B cell (primary cell): ENCODE results near the gene CDCA8. TPM values are rescaled to one million over a fixed set of nuclear protein-coding genes. Genes with fewer than 3 reads are reported as not detected.

Experiments
- ATAC-seq: fragments of 200-7000 bp; cut with Tn5 transposase; one replicate; pipeline ENCODE4 v1.10.0; 2021; ENCODE audit warnings: low read depth, mild to moderate bottlenecking, moderate number of reproducible peaks, moderate library complexity
- CTCF ChIA-PET: fragments of 350-600 bp; sonication (Branson Sonifier 250); formaldehyde crosslinking; loops from one replicate; lab custom pipeline; 2021; ENCODE audit warnings: antibody characterized with exemption, inconsistent platforms; lab: Charles Lee
- POLR2A ChIA-PET: fragments of 350-600 bp; sonication (Branson Sonifier 250); formaldehyde crosslinking; loops from one replicate; lab custom pipeline; 2021; ENCODE audit warnings: antibody characterized with exemption; lab: Charles Lee
- DNase-seq: peaks from one replicate; pipeline ENCODE4 v3.0.0; 2013
- H2AFZ ChIP-seq: 2 replicates; pipeline ENCODE4 v1.6.1; 2012; ENCODE audit warnings: mild to moderate bottlenecking, low read depth, low read length; ENCODE audit not compliant: insufficient read depth, poor library complexity, severe bottlenecking
- H3K27ac ChIP-seq, 2 donors: 1 replicate in 1 of 2; 2 replicates in 1 of 2; pipeline ENCODE4 v1.5.1; 2012 to 2013; ENCODE audit warnings: low read length in 2 of 2, mild to moderate bottlenecking in 2 of 2, moderate library complexity in 1 of 2
- H3K27me3 ChIP-seq, 4 experiments: fragments of 200-600 bp in 1 of 4; sonication (generic) in 1 of 4; replicated peaks in 1 of 4; 1 replicate in 2 of 4; 2 replicates in 2 of 4; pipeline versions ENCODE4 v1.6.1 to v1.7.0; 2013 to 2016; ENCODE audit warnings: low read length in 3 of 4, mild to moderate bottlenecking in 2 of 4, mixed read lengths in 1 of 4, moderate library complexity in 1 of 4; ENCODE audit not compliant: insufficient read depth in 4 of 4, control insufficient read depth in 3 of 4; ENCODE audit errors: control extremely low read depth in 1 of 4
- H3K36me3 ChIP-seq, 2 experiments: replicated peaks in 1 of 2; 1 replicate in 1 of 2; 2 replicates in 1 of 2; pipeline versions ENCODE4 v1.6.1 to v1.7.1; 2013; ENCODE audit warnings: low read length in 1 of 2; ENCODE audit not compliant: insufficient read depth in 2 of 2, control insufficient read depth in 1 of 2; ENCODE audit errors: control extremely low read depth in 1 of 2, extremely low read depth in 1 of 2
- H3K4me1 ChIP-seq, 2 donors: fragments of 200-600 bp in 1 of 2; sonication (generic) in 1 of 2; 1 replicate in 1 of 2; 2 replicates in 1 of 2; pipeline versions ENCODE4 v1.5.1 to v1.6.1; 2013 to 2017; ENCODE audit warnings: low read length in 2 of 2; ENCODE audit not compliant: control insufficient read depth in 2 of 2, insufficient read depth in 2 of 2
- H3K4me2 ChIP-seq: replicated peaks from 2 replicates; pipeline ENCODE3; 2012; ENCODE audit warnings: mild to moderate bottlenecking, low read depth, low read length; ENCODE audit not compliant: poor library complexity, severe bottlenecking
- H3K4me3 ChIP-seq, 5 experiments: fragments of 200-600 bp in 1 of 5; sonication (generic) in 1 of 5; 1 replicate in 3 of 5; 2 replicates in 2 of 5; pipeline versions ENCODE4 v1.5.1 to v1.7.0; 2011 to 2016; ENCODE audit warnings: low read length in 4 of 5, mild to moderate bottlenecking in 4 of 5, low read depth in 2 of 5, control low read depth in 1 of 5, moderate library complexity in 1 of 5; ENCODE audit not compliant: insufficient read depth in 1 of 5; ENCODE audit errors: control extremely low read depth in 1 of 5, extremely low read depth in 1 of 5
- H3K79me2 ChIP-seq: fragments of 200-600 bp; sonication (generic); one replicate; pipeline ENCODE4 v1.6.0; 2016; ENCODE audit warnings: low read length; ENCODE audit not compliant: control insufficient read depth, insufficient read depth
- H3K9ac ChIP-seq: fragments of 200-600 bp; sonication (generic); 2 replicates; pipeline ENCODE4 v1.6.1; 2017; ENCODE audit warnings: mild to moderate bottlenecking, low read length, moderate library complexity
- H3K9me3 ChIP-seq, 3 donors: one replicate each; pipeline versions ENCODE4 v1.6.1 to v1.7.1; 2013; ENCODE audit warnings: low read length in 2 of 3; ENCODE audit not compliant: control insufficient read depth in 2 of 3, insufficient read depth in 1 of 3; ENCODE audit errors: control extremely low read depth in 1 of 3
- H4K20me1 ChIP-seq: 2 replicates; pipeline ENCODE4 v1.6.0; 2012; ENCODE audit warnings: mild to moderate bottlenecking, low read length; ENCODE audit not compliant: insufficient read depth, control insufficient read depth, poor library complexity, severe bottlenecking
- H3K27ac Mint-ChIP-seq: one replicate; pipeline ENCODE4 v1.8.0; 2021; ENCODE audit warnings: mixed read lengths
- H3K27me3 Mint-ChIP-seq: one replicate; pipeline ENCODE4 v1.8.0; 2021; ENCODE audit warnings: mixed read lengths
- H3K4me1 Mint-ChIP-seq: one replicate; pipeline ENCODE4 v1.8.0; 2021; ENCODE audit warnings: mixed read lengths
- H3K4me3 Mint-ChIP-seq: one replicate; pipeline ENCODE4 v1.8.0; 2021; ENCODE audit warnings: mixed read lengths
- H3K9me3 Mint-ChIP-seq: one replicate; pipeline ENCODE4 v1.8.0; 2022; ENCODE audit warnings: mixed read lengths; ENCODE audit not compliant: insufficient read depth
- EZH2 ChIP-seq: IDR thresholded peaks from 2 replicates; pipeline ENCODE4 v1.6.1; 2012; ENCODE audit warnings: borderline replicate concordance, low read depth, mild to moderate bottlenecking, moderate library complexity, low read length; ENCODE audit not compliant: insufficient read depth, poor library complexity, severe bottlenecking
- WGBS: methylation state at CpG from one replicate; pipeline ENCODE4 v1.1.5; 2013; ENCODE audit warnings: missing lambda C conversion rate; ENCODE audit not compliant: insufficient coverage; 5-methylcytosine and 5-hydroxymethylcytosine counted together
- intact Hi-C: fragments of 100-400 bp; cut with micrococcal nuclease; formaldehyde crosslinking; loops from one replicate; pipeline ENCODE4 v1.10.0; 2022
- polyA plus RNA-seq: library from polyadenylated mRNA; depleted of rRNA; stranded (reverse); fragments of >200 nt; gene quantifications from 2 replicates; pipeline ENCODE4 v1.2.3, GENCODE V29; 2012
- total RNA-seq, 2 donors: library from RNA; stranded (reverse); fragments of 120-200 nt in 1 of 2; gene quantifications; 1 replicate in 1 of 2; 2 replicates in 1 of 2; pipeline versions ENCODE4 v1.2.3 to v1.2.4, GENCODE V29; 2013 to 2022
- TF ChIP-seq, protein P1 (sequence below): fragments of 200-600 bp; IDR thresholded peaks from one replicate; pipeline ENCODE4 v1.8.0; 2022; ENCODE audit warnings: antibody characterized with exemption, mild to moderate bottlenecking

CDCA8 gene
- total and polyA plus RNA-seq, 2 donors (not counting 1 experiment from before 2014, with no cell fraction given): 1.3 to 1.6 TPM

DNA sequence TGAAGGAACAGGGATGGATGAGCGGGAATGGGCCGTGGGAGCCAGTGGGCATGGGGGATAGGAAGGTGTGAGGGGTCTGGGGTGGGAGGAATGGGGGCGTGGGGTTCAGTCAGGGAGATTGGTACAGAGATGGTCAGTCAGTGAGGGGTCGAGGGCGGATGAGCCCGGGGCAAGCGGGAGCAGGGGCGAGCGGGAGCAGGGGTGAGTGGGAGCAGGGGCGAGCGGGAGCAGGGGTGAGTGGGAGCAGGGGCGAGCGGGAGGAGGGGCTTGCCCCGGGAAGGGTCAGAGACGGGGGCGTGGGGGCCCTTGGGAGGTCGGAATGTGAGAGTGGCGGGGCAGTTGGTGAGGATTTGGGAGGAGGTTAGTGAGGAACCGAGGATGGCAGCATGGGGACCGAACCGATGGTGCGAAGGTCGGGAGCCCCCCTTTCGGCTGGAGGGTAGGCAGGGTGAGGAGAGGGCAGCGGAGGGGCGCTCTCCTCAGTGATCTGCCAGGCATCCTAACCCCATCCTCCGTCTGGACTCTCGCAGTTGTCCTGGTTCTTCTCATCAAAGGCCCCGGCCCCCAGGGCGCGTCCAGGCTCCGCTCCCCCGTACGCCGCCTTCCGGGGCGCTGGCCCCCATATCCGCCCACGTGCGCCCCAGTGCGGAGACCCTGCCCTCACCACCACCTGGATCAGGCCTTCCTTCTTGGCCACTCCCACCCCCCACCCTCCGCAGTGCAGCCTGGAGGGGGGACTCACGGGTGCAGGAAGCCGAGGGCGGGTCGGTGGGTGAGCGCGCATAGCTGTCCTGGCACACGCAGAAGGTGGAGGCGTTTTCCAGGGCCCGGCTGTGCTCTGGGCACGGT lies 61.4 kb downstream of the CDCA8 start:
- peak overlapping the region; percentile 80 for H3K4me3 Mint-ChIP-seq
- Histone ChIP-seq H2AFZ (peak overlapping the region; percentile 16), H3K9ac (no peak overlapping the region), H4K20me1 (no peaks in the 10 kb centered on the region), H3K27me3 (peaks cover 0 to 46% (median 16%) of the 10 kb centered on the region in 4 experiments), H3K9me3 (no peaks in the 10 kb centered on the region), H3K27ac (no peak overlapping the region), H3K4me3 (peak overlapping the region in 1 of 5 experiments; percentile 41), H3K79me2 (no peaks in the 10 kb centered on the region), H3K4me1 (peaks cover 6 to 18% of the 10 kb centered on the region in 2 donors), H3K36me3 (no peaks in the 10 kb centered on the region), H3K4me2 (peak overlapping the region; percentile 71)
- WGBS: 11% methylated on average over 51 of the region's 52 CpGs
- H3K27me3 Mint-ChIP-seq: peaks cover 22% of the 10 kb centered on the region
- H3K4me1 Mint-ChIP-seq: peaks cover 12% of the 10 kb centered on the region
- intact Hi-C loops: no loop called here
- TF ChIP-seq EZH2: no peak
- TF ChIP-seq, protein P1, sequence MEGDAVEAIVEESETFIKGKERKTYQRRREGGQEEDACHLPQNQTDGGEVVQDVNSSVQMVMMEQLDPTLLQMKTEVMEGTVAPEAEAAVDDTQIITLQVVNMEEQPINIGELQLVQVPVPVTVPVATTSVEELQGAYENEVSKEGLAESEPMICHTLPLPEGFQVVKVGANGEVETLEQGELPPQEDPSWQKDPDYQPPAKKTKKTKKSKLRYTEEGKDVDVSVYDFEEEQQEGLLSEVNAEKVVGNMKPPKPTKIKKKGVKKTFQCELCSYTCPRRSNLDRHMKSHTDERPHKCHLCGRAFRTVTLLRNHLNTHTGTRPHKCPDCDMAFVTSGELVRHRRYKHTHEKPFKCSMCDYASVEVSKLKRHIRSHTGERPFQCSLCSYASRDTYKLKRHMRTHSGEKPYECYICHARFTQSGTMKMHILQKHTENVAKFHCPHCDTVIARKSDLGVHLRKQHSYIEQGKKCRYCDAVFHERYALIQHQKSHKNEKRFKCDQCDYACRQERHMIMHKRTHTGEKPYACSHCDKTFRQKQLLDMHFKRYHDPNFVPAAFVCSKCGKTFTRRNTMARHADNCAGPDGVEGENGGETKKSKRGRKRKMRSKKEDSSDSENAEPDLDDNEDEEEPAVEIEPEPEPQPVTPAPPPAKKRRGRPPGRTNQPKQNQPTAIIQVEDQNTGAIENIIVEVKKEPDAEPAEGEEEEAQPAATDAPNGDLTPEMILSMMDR: no peak
- CTCF ChIA-PET: no interaction called here
- ATAC-seq (no peak), DNase-seq (peak; percentile 16)
- POLR2A ChIA-PET: no interaction called here
- H3K9me3 Mint-ChIP-seq: no peaks in the 10 kb centered on the region
- no peak overlapping the region for H3K27ac Mint-ChIP-seq

GRCh38 chr1:37755290-37755689 lies 63.0 kb downstream of the CDCA8 start:
- H3K4me1 ChIP-seq: peaks cover 6 to 18% of the 10 kb centered on the region in 2 donors
- ChIA-PET POLR2A (no interaction called here), CTCF (no interaction called here)
- no peak overlapping the region for H3K27ac Mint-ChIP-seq
- WGBS: no CpG with 5 or more reads among the region's 1 CpG
- H3K27me3 ChIP-seq: peaks cover 0 to 58% (median 21%) of the 10 kb centered on the region in 4 experiments
- H3K9me3 ChIP-seq: no peaks in the 10 kb centered on the region
- DNase-seq (no peak), ATAC-seq (no peak)
- H4K20me1 ChIP-seq: no peaks in the 10 kb centered on the region
- H3K9ac ChIP-seq: no peak overlapping the region
- no peaks in the 10 kb centered on the region for H3K79me2 ChIP-seq
- no peak overlapping the region for H3K4me3 ChIP-seq
- no peak overlapping the region for H3K4me2 ChIP-seq
- no peak overlapping the region for H2AFZ ChIP-seq
- no peak overlapping the region for H3K4me3 Mint-ChIP-seq
- H3K9me3 Mint-ChIP-seq: no peaks in the 10 kb centered on the region
- peaks cover 12% of the 10 kb centered on the region for H3K4me1 Mint-ChIP-seq
- H3K27me3 Mint-ChIP-seq: peaks cover 15% of the 10 kb centered on the region
- TF ChIP-seq, protein P1: no peak
- no peak for TF ChIP-seq EZH2
- no peaks in the 10 kb centered on the region for H3K36me3 ChIP-seq
- intact Hi-C loops: no loop called here
- H3K27ac ChIP-seq: no peak overlapping the region
